GM21786 (cell line): Measurements from ENCODE around the gene ZNF639.
"Not testable (repeated sequence)": the region's sequence is repeated elsewhere in the genome, so short reads cannot be mapped to it uniquely, and the experiment has no call there.

ENCODE experiments used
- ATAC-seq: cut with Tn5 transposase; IDR thresholded peaks from one replicate; pipeline ENCODE4 v1.9.1; 2021; ENCODE audit not compliant: unreplicated experiment

Gene ZNF639

GRCh38 chr3:179322286-179323196, at the start of gene ZNF639:
Gene ZNF639, plus strand, starts transcription at chr3:179323031. Its CDS starts 5,263 bp downstream, at chr3:179328294.
- peak; percentile 63 for ATAC-seq

- not testable (repeated sequence) for ATAC-seq
Observed at GRCh38 chr3:179274434-179274833, 48.4 kb upstream of the ZNF639 start.

GRCh38 chr3:179276001-179276400, 46.8 kb upstream of the ZNF639 start:
- ATAC-seq, result no peak

- no peak for ATAC-seq
Observed at GRCh38 chr3:179276743-179277142, 46.1 kb upstream of the ZNF639 start.

- ATAC-seq, result no peak
Observed at GRCh38 chr3:179278151-179278550, 44.7 kb upstream of the ZNF639 start.

- ATAC-seq, result no peak
Observed at GRCh38 chr3:179278932-179279693, 43.7 kb upstream of the ZNF639 start.

- ATAC-seq, result no peak
Observed at GRCh38 chr3:179279837-179280236, 43.0 kb upstream of the ZNF639 start.

- no peak for ATAC-seq
Observed at GRCh38 chr3:179281825-179282224, 41.0 kb upstream of the ZNF639 start.

- no peak for ATAC-seq
Observed at GRCh38 chr3:179286331-179286730, 36.5 kb upstream of the ZNF639 start.

GRCh38 chr3:179288845-179289244, 34.0 kb upstream of the ZNF639 start:
- no peak for ATAC-seq

- ATAC-seq, result no peak
Observed at GRCh38 chr3:179289295-179289694, 33.5 kb upstream of the ZNF639 start.

GRCh38 chr3:179292450-179292849, 30.4 kb upstream of the ZNF639 start:
- ATAC-seq, result no peak

- ATAC-seq, result no peak
Observed at GRCh38 chr3:179297971-179298725, 24.7 kb upstream of the ZNF639 start.

GRCh38 chr3:179299316-179299715, 23.5 kb upstream of the ZNF639 start:
- no peak for ATAC-seq

- ATAC-seq, result peak; percentile 58
Observed at GRCh38 chr3:179299999-179300613, 22.7 kb upstream of the ZNF639 start.

- ATAC-seq, result no peak
Observed at GRCh38 chr3:179301645-179302044, 21.2 kb upstream of the ZNF639 start.

GRCh38 chr3:179302111-179302510, 20.7 kb upstream of the ZNF639 start:
- ATAC-seq, result no peak

GRCh38 chr3:179304605-179305004, 18.2 kb upstream of the ZNF639 start:
- ATAC-seq, result no peak

- not testable (repeated sequence) for ATAC-seq
Observed at GRCh38 chr3:179307362-179307761, 15.5 kb upstream of the ZNF639 start.

- ATAC-seq, result no peak
Observed at GRCh38 chr3:179308001-179308400, 14.8 kb upstream of the ZNF639 start.
